T-helper 17 cell (primary cell): ENCODE results near the gene TRAPPC2B. TPM values are rescaled to one million over a fixed set of nuclear protein-coding genes. Genes with fewer than 3 reads are reported as not detected.
"Not testable (repeated sequence)": the region's sequence is repeated elsewhere in the genome, so short reads cannot be mapped to it uniquely, and the experiment has no call there.

Experiments used
- ATAC-seq: fragments of 150-1000 bp; cut with Tn5 transposase; 2 replicates; pipeline ENCODE4 v1.10.0; 2021; ENCODE audit warnings: mild to moderate bottlenecking, moderate library complexity
- DNase-seq, 3 donors: peaks; one replicate each; pipeline versions ENCODE4 v3.0.0 to v3.0.0-alpha.2; 2020 to 2021
- H3K9me3 ChIP-seq: one replicate; pipeline ENCODE4 v1.7.0; 2013; ENCODE audit warnings: low read length, mild to moderate bottlenecking; ENCODE audit not compliant: control insufficient read depth, poor library complexity, severe bottlenecking
- H3K27ac Mint-ChIP-seq: one replicate; pipeline ENCODE4 v1.8.0; 2022; ENCODE audit warnings: mild to moderate bottlenecking, moderate library complexity, mixed read lengths
- H3K27me3 Mint-ChIP-seq: one replicate; pipeline ENCODE4 v1.8.0; 2022; ENCODE audit warnings: mixed read lengths
- H3K36me3 Mint-ChIP-seq: one replicate; pipeline ENCODE4 v1.8.0; 2022; ENCODE audit warnings: low read depth, mixed read lengths
- H3K4me1 Mint-ChIP-seq: one replicate; pipeline ENCODE4 v1.8.0; 2022; ENCODE audit warnings: mild to moderate bottlenecking, mixed read lengths
- H3K4me3 Mint-ChIP-seq: one replicate; pipeline ENCODE4 v1.8.0; 2022; ENCODE audit warnings: mild to moderate bottlenecking, moderate library complexity, mixed read lengths
- total RNA-seq, 4 donors: library from RNA in 2 of 4; stranded (reverse) in 2 of 4; gene quantifications; one replicate each; pipeline ENCODE4 v1.2.3 and lab custom pipeline; 2022 to 2026

The TRAPPC2B gene
- total RNA-seq, 2 donors from 2014 or later = 8.7 to 9.5 TPM

DNA sequence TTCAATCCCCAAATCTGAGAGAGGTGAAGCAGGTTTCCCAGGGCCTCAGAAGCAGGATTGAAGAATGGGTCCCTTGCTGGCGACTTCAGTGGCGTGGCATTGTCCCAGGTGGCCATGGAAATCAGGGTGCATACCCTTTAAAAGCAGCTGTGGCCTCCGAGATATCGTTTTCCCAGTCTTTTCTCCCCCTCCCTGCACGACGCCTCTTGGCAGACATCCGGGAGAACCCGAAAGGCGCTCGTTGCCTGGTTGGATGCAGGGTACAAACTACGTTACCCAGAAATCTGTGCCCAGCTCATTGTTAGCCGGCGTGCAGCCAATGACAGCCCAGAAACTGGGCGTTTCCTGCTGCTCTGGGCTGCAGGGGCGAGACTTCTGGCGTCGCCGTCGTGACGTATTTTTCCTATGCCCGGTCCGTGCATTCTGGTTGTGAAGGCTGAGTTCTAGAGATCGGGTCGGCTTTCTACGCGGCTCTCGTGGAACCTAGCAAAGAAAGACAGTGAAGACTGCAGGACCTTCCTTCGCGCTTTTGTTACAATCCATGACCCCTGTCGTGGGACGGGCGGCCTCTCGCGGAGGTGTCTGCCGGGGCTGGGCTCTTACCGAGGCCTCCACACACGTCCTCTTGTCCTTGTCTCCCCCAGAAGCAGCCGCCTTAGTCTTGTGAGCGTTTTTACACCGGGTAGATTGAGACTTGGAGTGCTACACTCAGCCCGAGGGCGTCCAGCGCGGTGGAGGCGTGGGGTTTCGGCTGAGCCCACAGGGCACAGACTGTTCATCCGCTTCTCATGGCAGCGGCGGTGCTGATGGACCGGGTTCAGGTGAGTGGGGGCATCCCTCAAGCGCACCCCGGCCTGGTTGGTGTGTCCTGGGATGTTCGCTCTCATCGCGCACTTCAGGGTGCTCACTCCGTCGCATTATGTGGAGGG lies 12.2 kb upstream of the TRAPPC2B start, which contains the start of gene ZNF304:
Gene ZNF304 (plus strand): TSS at position 395 of the 929 bp plus-strand sequence. CDS start 394 bp downstream, at position 789.
- no peaks in the 10 kb centered on the region for H3K9me3 ChIP-seq
- Mint-ChIP-seq H3K27me3 (no peaks in the 10 kb centered on the region), H3K4me3 (peak within 1 kb of the TSS; percentile 92), H3K27ac (peak within 1 kb of the TSS; percentile 91), H3K36me3 (peaks cover 12% of the 10 kb centered on the region), H3K4me1 (peaks cover 8% of the 10 kb centered on the region)
- peak; percentile 59 to 65 (median 62) for DNase-seq
- ATAC-seq = peak; percentile 100

DNA sequence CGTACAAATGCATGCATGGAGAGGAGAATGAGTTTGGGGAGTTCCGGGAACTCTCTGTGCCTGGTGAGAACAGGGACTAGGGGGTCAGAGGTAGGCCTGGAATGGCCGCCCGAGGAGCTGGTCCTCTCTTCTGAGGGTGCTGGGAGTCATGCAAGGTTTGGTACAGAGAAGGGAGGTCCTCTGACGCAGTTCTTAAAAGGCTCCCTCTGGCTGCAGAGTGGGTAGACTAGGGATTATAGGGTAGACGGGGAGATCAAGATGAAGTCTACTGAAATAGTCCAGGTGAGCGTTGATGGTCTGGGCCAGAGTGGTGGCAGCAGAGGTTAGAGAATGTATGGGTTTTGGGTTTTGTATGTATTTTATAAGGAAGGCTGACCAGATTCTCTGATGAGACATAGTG lies 11.5 kb upstream of the TRAPPC2B start:
- ATAC-seq (no peak), DNase-seq (no peak)
- H3K9me3 ChIP-seq = no peaks in the 10 kb centered on the region
- peak overlapping the region; percentile 91 for H3K27ac Mint-ChIP-seq
- H3K27me3 Mint-ChIP-seq = no peaks in the 10 kb centered on the region
- H3K4me3 Mint-ChIP-seq = peak overlapping the region; percentile 92
- H3K36me3 Mint-ChIP-seq = peaks cover 13% of the 10 kb centered on the region
- peaks cover 8% of the 10 kb centered on the region for H3K4me1 Mint-ChIP-seq

DNA sequence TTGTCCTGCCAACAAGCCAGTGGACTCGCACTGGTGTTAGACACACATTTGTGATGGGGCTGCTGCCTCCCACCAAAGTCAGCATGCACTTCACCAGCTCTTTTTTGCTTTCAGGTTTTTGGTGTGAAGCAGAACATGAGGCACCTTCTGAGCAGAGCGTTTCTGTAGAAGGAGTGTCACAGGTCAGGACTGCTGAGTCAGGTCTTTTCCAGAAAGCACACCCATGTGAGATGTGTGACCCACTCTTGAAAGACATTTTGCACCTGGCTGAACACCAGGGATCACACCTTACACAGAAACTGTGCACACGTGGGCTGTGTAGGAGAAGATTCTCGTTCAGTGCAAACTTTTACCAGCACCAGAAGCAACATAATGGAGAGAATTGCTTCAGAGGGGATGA lies 7.4 kb upstream of the TRAPPC2B start:
- Mint-ChIP-seq H3K36me3 (peaks cover 12% of the 10 kb centered on the region), H3K4me1 (peaks cover 8% of the 10 kb centered on the region), H3K27ac (no peak overlapping the region), H3K4me3 (no peak overlapping the region), H3K27me3 (no peaks in the 10 kb centered on the region)
- no peak for ATAC-seq
- H3K9me3 ChIP-seq = no peaks in the 10 kb centered on the region
- DNase-seq = no peak

DNA sequence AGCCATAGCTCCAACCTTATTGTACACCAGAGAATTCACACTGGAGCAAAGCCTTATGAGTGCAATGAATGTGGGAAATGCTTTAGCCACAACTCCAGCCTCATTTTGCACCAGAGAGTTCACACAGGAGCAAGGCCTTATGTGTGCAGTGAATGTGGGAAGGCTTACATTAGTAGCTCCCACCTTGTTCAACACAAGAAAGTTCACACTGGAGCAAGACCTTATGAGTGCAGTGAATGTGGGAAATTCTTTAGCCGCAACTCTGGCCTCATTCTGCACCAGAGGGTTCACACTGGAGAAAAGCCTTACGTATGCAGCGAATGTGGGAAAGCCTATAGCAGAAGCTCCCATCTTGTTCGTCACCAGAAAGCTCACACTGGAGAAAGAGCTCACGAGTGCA lies 5.9 kb upstream of the TRAPPC2B start:
- ATAC-seq (no peak), DNase-seq (no peak)
- H3K27ac Mint-ChIP-seq = no peak overlapping the region
- no peak overlapping the region for H3K4me3 Mint-ChIP-seq
- no peaks in the 10 kb centered on the region for H3K27me3 Mint-ChIP-seq
- H3K36me3 Mint-ChIP-seq = peaks cover 11% of the 10 kb centered on the region
- peaks cover 4% of the 10 kb centered on the region for H3K9me3 ChIP-seq
- H3K4me1 Mint-ChIP-seq = no peaks in the 10 kb centered on the region

DNA sequence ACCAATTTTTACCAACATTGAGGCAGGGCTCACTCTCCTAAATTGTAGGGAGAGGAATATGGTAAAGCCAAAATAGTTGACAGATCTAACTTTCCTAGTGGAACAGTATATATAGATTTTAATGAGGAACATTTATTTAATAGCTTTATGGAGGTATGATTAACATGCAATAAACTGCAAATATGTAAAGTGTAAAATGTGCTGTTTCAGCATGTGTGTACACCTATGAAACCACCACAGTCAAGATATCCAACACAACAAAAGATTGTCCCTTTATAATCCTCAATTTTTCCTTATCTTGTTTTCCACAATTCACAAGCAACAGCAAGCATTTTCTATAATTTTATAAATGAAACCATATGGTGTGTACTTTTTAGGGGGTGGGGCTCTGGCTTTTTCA lies 4.1 kb upstream of the TRAPPC2B start:
- Mint-ChIP-seq H3K36me3 (peaks cover 9% of the 10 kb centered on the region), H3K4me3 (no peak overlapping the region), H3K27me3 (no peaks in the 10 kb centered on the region), H3K27ac (no peak overlapping the region), H3K4me1 (peaks cover 10% of the 10 kb centered on the region)
- ATAC-seq = no peak
- H3K9me3 ChIP-seq = peaks cover 8% of the 10 kb centered on the region
- no peak for DNase-seq

DNA sequence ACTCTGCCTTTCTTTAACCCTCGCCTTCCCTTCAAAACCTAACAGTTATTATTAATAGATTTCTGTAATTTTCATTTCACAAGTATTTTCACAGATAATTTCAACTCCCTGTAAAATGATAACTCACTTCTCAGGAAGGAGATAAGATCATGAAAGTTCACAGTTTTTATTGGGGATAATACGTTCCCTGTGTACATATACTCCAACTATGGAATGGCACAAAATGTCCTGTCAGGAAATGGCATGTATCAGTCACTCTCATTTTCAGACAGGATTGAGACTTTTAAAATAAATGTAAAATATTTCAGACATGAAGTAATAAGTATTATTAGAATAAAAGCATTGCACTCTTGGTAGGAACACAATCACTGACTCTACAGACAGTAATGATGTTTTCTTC lies 932 bp upstream of the TRAPPC2B start:
- Mint-ChIP-seq H3K27me3 (no peaks in the 10 kb centered on the region), H3K4me1 (peaks cover 10% of the 10 kb centered on the region), H3K27ac (peak overlapping the region; percentile 94), H3K36me3 (peaks cover 5% of the 10 kb centered on the region), H3K4me3 (no peak overlapping the region)
- ATAC-seq (no peak), DNase-seq (no peak)
- H3K9me3 ChIP-seq = peaks cover 8% of the 10 kb centered on the region

DNA sequence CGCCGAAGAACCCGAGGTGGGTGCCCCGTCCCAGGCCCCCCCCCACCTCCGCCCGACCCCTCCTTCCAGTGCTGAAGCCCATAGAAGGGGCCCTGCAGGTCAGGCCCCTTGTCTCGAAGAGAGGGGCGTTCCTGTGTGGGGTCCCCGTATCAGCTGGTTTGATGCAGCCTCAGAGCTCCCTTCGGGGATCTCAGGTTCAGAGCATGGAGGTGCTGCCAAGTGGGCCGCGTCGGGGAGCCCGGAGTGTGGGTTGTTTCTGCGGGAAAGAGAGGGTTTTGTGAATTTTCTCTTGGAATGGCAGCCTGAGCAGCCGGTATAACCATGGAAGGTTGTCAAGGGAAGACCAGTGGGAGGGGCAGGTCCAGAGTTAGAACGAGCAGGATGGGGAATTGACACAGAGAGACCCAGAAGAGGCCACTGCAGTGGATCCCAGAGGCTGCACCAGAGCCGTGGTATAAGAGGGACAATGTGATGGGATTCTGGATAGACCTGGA lies 384 bp downstream of the TRAPPC2B start:
- peaks cover 8% of the 10 kb centered on the region for H3K9me3 ChIP-seq
- peak overlapping the region; percentile 86 for H3K4me3 Mint-ChIP-seq
- peaks cover 10% of the 10 kb centered on the region for H3K4me1 Mint-ChIP-seq
- peak overlapping the region; percentile 94 for H3K27ac Mint-ChIP-seq
- H3K27me3 Mint-ChIP-seq = no peaks in the 10 kb centered on the region
- DNase-seq (no peak), ATAC-seq (no peak)
- H3K36me3 Mint-ChIP-seq = peaks cover 5% of the 10 kb centered on the region

DNA sequence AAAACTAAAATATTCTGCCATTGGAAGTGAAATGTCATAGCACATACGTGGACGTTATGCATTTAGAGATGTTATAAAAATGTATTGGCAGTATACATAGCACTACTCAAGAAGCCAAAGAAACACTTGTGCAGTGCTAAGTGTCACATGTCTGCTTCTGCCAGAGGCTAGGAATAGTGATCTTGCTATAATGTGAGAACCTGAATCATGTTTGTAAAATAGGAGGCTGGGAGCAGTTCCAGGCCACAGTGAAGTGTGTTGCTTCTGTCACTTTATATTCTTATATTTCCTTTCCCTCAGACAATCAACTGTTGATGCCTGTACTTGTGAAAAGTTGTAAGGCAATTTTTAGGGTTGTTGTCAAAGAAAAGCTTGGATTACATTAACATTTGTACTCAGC lies 3.4 kb downstream of the TRAPPC2B start:
- Mint-ChIP-seq H3K4me3 (no peak overlapping the region), H3K27ac (peak overlapping the region; percentile 16), H3K36me3 (peaks cover 7% of the 10 kb centered on the region), H3K27me3 (no peaks in the 10 kb centered on the region), H3K4me1 (peaks cover 10% of the 10 kb centered on the region)
- no peak for DNase-seq
- H3K9me3 ChIP-seq = peaks cover 3% of the 10 kb centered on the region
- ATAC-seq = no peak

DNA sequence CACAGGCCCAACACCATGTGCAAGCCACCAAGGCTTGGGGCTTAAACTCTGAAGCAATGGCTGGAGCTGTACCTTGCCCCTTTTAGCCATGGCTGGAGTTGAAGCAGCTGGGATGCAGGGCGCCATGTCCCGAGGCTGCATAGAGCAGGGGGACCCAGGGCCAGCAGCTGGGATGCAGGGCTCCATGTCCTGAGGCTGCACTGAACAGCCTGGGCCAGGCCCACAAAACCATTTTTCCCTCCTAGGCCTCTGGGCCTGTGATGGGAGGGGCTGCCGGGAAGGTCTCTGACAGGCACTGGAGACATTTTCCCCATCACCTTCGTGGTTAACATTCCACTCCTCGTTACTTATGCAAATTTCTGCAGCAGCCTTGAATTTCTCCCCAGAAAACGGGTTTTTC lies 10.8 kb downstream of the TRAPPC2B start:
- H3K36me3 Mint-ChIP-seq = peaks cover 20% of the 10 kb centered on the region
- no peak for ATAC-seq

DNA sequence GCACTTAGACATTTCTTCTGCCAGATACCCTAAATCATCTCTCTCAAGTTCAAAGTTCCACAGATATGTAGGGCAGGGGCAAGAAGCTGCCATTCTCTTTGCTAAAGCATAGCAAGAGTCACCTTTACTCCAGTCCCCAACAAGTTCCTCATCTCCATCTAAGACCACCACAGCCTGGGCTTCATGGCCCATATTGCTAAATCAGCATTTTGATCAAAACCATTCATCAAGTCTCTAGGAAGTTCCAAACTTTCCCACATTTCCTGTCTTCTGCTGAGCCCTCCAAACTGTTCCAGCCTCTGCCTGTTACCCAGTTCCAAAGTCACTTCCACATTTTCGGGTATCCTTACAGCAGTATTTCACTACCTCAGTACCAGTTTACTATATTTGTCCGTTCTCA lies 11.3 kb downstream of the TRAPPC2B start:
- not testable (repeated sequence) for DNase-seq, H3K27ac Mint-ChIP-seq, ATAC-seq, H3K27me3 Mint-ChIP-seq, H3K4me3 Mint-ChIP-seq, H3K4me1 Mint-ChIP-seq
- peaks cover 17% of the 10 kb centered on the region for H3K36me3 Mint-ChIP-seq
- H3K9me3 ChIP-seq = peaks cover 26% of the 10 kb centered on the region

More for the DNA sequence above, 10.8 kb downstream of the TRAPPC2B start:
- Mint-ChIP-seq H3K27ac (no peak overlapping the region), H3K4me1 (no peaks in the 10 kb centered on the region), H3K4me3 (no peak overlapping the region), H3K27me3 (no peaks in the 10 kb centered on the region)
- DNase-seq = no peak
- peaks cover 23% of the 10 kb centered on the region for H3K9me3 ChIP-seq

DNA sequence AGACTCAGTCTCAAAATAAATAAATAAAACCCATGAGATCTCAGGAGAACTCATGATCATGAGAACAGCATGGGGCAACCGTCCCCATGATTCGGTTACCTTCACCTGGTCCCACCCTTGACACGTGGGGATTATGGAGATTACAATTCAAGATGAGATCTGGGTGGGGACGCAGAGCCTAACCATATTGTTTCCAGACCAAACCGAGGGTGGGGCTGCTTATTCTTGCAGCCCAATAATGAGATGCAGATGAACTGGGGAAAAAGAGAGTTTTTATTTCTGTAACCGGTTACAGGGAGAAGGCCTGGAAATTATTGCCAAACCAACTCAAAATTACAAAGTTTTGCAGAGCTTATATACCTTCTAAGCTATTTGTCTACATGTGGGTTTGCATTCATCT lies 12.8 kb downstream of the TRAPPC2B start:
- ATAC-seq (no peak), DNase-seq (no peak)
- Mint-ChIP-seq H3K27me3 (no peaks in the 10 kb centered on the region), H3K36me3 (peaks cover 17% of the 10 kb centered on the region), H3K4me1 (no peaks in the 10 kb centered on the region), H3K27ac (no peak overlapping the region), H3K4me3 (no peak overlapping the region)
- peaks cover 26% of the 10 kb centered on the region for H3K9me3 ChIP-seq

DNA sequence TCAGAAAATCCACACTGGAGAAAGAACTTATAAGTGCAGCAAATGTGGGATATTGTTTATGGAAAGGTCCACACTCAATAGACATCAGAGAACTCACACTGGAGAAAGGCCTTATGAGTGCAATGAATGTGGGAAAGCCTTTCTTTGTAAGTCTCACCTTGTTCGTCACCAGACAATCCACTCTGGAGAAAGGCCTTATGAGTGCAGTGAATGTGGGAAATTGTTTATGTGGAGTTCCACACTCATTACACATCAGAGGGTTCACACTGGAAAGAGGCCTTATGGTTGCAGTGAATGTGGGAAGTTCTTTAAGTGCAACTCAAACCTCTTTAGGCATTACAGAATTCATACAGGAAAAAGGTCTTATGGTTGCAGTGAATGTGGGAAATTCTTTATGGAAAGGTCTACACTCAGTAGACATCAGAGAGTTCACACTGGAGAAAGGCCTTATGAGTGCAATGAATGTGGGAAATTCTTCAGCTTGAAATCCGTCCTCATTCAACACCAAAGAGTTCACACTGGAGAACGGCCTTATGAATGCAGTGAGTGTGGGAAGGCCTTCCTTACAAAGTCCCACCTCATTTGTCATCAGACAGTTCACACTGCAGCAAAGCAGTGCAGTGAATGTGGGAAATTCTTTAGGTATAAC lies 14.3 kb downstream of the TRAPPC2B start:
- DNase-seq (no peak), ATAC-seq (no peak)
- Mint-ChIP-seq H3K36me3 (peaks cover 11% of the 10 kb centered on the region), H3K27me3 (no peaks in the 10 kb centered on the region), H3K4me1 (no peaks in the 10 kb centered on the region), H3K27ac (no peak overlapping the region), H3K4me3 (no peak overlapping the region)
- H3K9me3 ChIP-seq = peaks cover 26% of the 10 kb centered on the region

DNA sequence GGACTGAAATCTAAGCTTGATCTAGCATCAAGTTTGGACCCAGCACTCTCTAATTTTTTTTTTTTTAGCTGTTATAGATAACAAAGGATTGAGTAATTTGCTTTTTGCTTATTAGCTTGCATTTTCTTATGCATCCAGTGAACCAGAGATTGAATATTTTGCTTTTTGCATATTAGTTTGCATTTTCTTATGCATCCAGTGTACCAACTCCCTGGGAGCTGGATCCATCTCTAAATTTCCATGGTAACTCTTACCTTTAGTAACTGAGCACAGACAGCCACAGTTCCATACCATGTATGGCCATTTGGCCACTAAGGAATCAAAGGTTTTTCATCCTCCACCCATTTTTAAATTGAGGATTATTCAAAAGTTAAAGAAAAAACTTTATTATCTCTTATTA lies 17.6 kb downstream of the TRAPPC2B start:
- ATAC-seq (no peak), DNase-seq (no peak)
- Mint-ChIP-seq H3K4me3 (no peak overlapping the region), H3K27ac (no peak overlapping the region), H3K4me1 (no peaks in the 10 kb centered on the region), H3K27me3 (no peaks in the 10 kb centered on the region), H3K36me3 (peaks cover 2% of the 10 kb centered on the region)
- H3K9me3 ChIP-seq = peaks cover 23% of the 10 kb centered on the region
